Coronary artery (tissue), 2 donors: ENCODE results near the gene UBE3D.

ENCODE experiments used
- DNase-seq: peaks from one replicate; pipeline ENCODE4 v3.0.0-alpha.2; 2017; ENCODE audit warnings: low spot score
- H3K27ac ChIP-seq, 2 donors: fragments of 200-600 bp; sonication (generic); one replicate each; pipeline ENCODE4 v1.5.1; 2016 to 2019
- H3K4me3 ChIP-seq: fragments of 200-600 bp; sonication (generic); 2 replicates; pipeline ENCODE4 v1.5.1; 2016; ENCODE audit warnings: mild to moderate bottlenecking, moderate library complexity
- TF ChIP-seq, protein P1 (sequence below): fragments of 200-600 bp; sonication (generic); IDR thresholded peaks from one replicate; pipeline ENCODE4 v1.5.1; 2019; ENCODE audit warnings: antibody characterized with exemption

The UBE3D gene

GRCh38 chr6:83071023-83071422, 5.4 kb upstream of the UBE3D start:
- DNase-seq, result no peak
- TF ChIP-seq, protein P1, sequence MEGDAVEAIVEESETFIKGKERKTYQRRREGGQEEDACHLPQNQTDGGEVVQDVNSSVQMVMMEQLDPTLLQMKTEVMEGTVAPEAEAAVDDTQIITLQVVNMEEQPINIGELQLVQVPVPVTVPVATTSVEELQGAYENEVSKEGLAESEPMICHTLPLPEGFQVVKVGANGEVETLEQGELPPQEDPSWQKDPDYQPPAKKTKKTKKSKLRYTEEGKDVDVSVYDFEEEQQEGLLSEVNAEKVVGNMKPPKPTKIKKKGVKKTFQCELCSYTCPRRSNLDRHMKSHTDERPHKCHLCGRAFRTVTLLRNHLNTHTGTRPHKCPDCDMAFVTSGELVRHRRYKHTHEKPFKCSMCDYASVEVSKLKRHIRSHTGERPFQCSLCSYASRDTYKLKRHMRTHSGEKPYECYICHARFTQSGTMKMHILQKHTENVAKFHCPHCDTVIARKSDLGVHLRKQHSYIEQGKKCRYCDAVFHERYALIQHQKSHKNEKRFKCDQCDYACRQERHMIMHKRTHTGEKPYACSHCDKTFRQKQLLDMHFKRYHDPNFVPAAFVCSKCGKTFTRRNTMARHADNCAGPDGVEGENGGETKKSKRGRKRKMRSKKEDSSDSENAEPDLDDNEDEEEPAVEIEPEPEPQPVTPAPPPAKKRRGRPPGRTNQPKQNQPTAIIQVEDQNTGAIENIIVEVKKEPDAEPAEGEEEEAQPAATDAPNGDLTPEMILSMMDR, result no peak
- Histone ChIP-seq H3K27ac (no peak overlapping the region), H3K4me3 (no peak overlapping the region)

- DNase-seq, result no peak
- Histone ChIP-seq H3K4me3 (no peak overlapping the region), H3K27ac (no peak overlapping the region)
- TF ChIP-seq, protein P1, result no peak
Measured at GRCh38 chr6:83069633-83070032, 4.0 kb upstream of the UBE3D start.

DNA sequence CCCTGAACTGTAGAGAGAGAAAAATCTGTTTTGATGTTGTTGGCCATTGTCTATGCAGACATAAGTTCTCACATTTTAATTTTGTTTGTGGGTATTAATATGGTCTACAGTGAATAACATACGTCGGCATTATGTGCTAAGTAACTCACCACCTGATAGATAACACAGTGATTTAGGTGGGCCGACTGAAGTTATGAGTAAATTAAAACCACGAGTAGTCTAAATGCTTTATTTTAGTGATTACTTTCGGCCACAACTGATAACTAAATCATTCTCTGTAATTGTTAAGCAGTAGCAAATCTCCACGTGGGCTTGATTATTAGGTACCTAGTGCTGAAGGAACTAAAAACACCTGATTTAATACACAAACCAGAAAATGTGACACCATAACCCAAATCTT, 3.0 kb upstream of the UBE3D start:
- Histone ChIP-seq H3K27ac (peak overlapping the region in 1 of 2 donors; percentile 78), H3K4me3 (peak overlapping the region; percentile 99)
- no peak for DNase-seq
- TF ChIP-seq, protein P1, result no peak

- peak within 1 kb of the TSS; percentile 99 for H3K4me3 ChIP-seq
- peak; percentile 95 for DNase-seq
- peak within 1 kb of the TSS; percentile 78 to 96 for H3K27ac ChIP-seq
- TF ChIP-seq, protein P1, result peak; percentile 93
Measured at GRCh38 chr6:83067448-83068439, 2.1 kb upstream of the UBE3D start, which contains the start of gene DOP1A. DOP1A (plus strand) TSS chr6:83067671; CDS start chr6:83096978, 29,307 bp downstream.

DNA sequence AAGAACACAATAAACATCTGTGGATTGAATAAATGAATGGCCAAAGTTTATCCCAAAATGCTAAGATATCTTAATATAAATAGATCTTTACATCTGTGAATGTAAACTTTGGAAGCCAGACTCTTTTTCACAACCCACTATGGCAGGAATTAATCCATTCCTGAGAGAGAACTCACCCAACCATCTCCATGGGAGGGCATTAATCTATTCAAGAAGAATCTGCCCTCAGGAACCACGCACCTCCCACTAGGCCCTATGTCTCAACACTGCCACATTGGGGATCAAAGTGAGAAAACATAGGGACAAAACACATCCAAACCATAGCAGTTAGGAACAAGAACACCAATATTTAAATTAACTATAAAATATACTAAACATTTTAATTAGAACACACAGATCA, 3.4 kb downstream of the UBE3D start:
- no peak overlapping the region for H3K4me3 ChIP-seq
- TF ChIP-seq, protein P1, result no peak
- DNase-seq, result no peak
- no peak overlapping the region for H3K27ac ChIP-seq

GRCh38 chr6:83061190-83061589, 4.5 kb downstream of the UBE3D start:
- no peak for DNase-seq
- TF ChIP-seq, protein P1, result no peak
- Histone ChIP-seq H3K4me3 (no peak overlapping the region), H3K27ac (no peak overlapping the region)
